Thoracic aorta (tissue), 2 donors: ENCODE results near the gene MED7. TPM values are rescaled to one million over a fixed set of nuclear protein-coding genes. Genes with fewer than 3 reads are reported as not detected.

ENCODE experiments used
- ATAC-seq: fragments of 150-250 bp; one replicate; pipeline ENCODE4 v1.8.0; 2017; ENCODE audit warnings: low read depth; ENCODE audit not compliant: insufficient number of reproducible peaks, low FRiP score
- DNase-seq: peaks from one replicate; pipeline ENCODE4 v3.0.0-alpha.2; 2020; ENCODE audit warnings: low spot score
- H3K27ac ChIP-seq, 2 donors: fragments of 200-600 bp; sonication (generic); 1 replicate in 1 of 2; 2 replicates in 1 of 2; pipeline ENCODE4 v1.5.1; 2016; ENCODE audit warnings: mild to moderate bottlenecking in 2 of 2, moderate library complexity in 2 of 2
- H3K27me3 ChIP-seq: fragments of 200-600 bp; sonication (generic); replicated peaks from 2 replicates; pipeline ENCODE4 v1.6.0; 2016; ENCODE audit warnings: mild to moderate bottlenecking; ENCODE audit not compliant: insufficient read depth
- H3K36me3 ChIP-seq: fragments of 200-600 bp; sonication (generic); one replicate; pipeline ENCODE4 v1.5.1; 2016
- H3K4me1 ChIP-seq, 2 donors: fragments of 200-600 bp; sonication (generic); 1 replicate in 1 of 2; 2 replicates in 1 of 2; pipeline versions ENCODE4 v1.5.1 to v1.6.0; 2016; ENCODE audit warnings: low read depth in 2 of 2, mild to moderate bottlenecking in 1 of 2; ENCODE audit not compliant: control insufficient read depth in 1 of 2
- H3K4me3 ChIP-seq: fragments of 200-600 bp; sonication (generic); 2 replicates; pipeline ENCODE4 v1.5.1; 2016; ENCODE audit warnings: mild to moderate bottlenecking
- H3K9me3 ChIP-seq: fragments of 200-600 bp; sonication (generic); 2 replicates; pipeline ENCODE4 v1.5.1; 2016
- total RNA-seq, 2 donors: library from RNA; depleted of rRNA; stranded (reverse); fragments of >200 nt; gene quantifications; one replicate each; pipeline versions ENCODE4 v1.1.0 to v1.2.3, GENCODE V29; 2016
- TF ChIP-seq, protein P1 (sequence below): fragments of 200-600 bp; sonication (generic); IDR thresholded peaks from one replicate; pipeline ENCODE4 v1.5.1; 2019; ENCODE audit warnings: antibody characterized with exemption

Gene MED7
- total RNA-seq, 2 donors from 2014 or later = 5.1 to 8.1 TPM

DNA sequence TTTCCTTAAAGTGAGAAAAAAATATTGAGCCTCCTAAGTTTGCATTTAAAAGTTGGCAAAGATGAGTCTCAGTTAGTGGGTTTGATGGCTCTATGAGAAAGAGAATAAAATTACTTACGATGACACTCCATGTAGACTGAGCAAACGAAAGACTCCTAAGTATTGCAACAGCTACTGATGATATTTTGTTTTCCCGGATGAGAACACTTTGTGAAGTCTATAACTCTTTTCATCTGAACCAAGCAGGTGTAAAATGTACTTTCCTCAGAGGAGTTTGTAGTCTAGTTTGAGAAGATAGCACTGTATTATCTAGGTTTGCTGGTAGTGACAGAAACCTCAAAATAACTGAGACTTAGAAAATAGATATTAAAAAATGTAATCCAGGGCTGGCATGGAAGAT, 36.3 kb upstream of the MED7 start:
- Histone ChIP-seq H3K4me3 (no peak overlapping the region), H3K36me3 (no peaks in the 10 kb centered on the region), H3K27ac (no peak overlapping the region), H3K9me3 (no peaks in the 10 kb centered on the region), H3K27me3 (no peaks in the 10 kb centered on the region), H3K4me1 (no peaks in the 10 kb centered on the region)
- DNase-seq (no peak), ATAC-seq (no peak)
- TF ChIP-seq, protein P1, sequence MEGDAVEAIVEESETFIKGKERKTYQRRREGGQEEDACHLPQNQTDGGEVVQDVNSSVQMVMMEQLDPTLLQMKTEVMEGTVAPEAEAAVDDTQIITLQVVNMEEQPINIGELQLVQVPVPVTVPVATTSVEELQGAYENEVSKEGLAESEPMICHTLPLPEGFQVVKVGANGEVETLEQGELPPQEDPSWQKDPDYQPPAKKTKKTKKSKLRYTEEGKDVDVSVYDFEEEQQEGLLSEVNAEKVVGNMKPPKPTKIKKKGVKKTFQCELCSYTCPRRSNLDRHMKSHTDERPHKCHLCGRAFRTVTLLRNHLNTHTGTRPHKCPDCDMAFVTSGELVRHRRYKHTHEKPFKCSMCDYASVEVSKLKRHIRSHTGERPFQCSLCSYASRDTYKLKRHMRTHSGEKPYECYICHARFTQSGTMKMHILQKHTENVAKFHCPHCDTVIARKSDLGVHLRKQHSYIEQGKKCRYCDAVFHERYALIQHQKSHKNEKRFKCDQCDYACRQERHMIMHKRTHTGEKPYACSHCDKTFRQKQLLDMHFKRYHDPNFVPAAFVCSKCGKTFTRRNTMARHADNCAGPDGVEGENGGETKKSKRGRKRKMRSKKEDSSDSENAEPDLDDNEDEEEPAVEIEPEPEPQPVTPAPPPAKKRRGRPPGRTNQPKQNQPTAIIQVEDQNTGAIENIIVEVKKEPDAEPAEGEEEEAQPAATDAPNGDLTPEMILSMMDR = no peak

DNA sequence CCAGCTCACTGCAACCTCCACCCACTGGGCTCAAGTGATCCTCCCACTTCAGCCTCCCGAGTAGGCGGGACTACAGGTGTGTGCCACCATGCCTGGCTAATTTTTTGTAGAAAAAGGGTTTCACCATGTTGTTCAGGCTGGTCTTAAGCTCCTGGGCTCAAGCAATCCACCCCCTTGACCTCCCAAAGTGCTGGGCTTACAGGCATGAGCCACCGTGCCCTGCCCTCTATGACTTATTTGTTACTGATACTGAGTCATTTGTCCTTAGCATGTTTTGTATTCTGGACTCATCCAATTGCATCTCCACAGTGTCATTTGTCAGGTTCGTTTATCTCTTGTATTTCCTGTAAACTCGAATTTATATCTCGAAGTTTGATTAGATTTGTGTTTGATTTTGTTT, 35.3 kb upstream of the MED7 start:
- no peaks in the 10 kb centered on the region for H3K4me1 ChIP-seq
- no peaks in the 10 kb centered on the region for H3K36me3 ChIP-seq
- TF ChIP-seq, protein P1 = no peak
- H3K4me3 ChIP-seq = no peak overlapping the region
- no peak for ATAC-seq
- no peaks in the 10 kb centered on the region for H3K27me3 ChIP-seq
- H3K27ac ChIP-seq = no peak overlapping the region
- no peaks in the 10 kb centered on the region for H3K9me3 ChIP-seq
- no peak for DNase-seq

DNA sequence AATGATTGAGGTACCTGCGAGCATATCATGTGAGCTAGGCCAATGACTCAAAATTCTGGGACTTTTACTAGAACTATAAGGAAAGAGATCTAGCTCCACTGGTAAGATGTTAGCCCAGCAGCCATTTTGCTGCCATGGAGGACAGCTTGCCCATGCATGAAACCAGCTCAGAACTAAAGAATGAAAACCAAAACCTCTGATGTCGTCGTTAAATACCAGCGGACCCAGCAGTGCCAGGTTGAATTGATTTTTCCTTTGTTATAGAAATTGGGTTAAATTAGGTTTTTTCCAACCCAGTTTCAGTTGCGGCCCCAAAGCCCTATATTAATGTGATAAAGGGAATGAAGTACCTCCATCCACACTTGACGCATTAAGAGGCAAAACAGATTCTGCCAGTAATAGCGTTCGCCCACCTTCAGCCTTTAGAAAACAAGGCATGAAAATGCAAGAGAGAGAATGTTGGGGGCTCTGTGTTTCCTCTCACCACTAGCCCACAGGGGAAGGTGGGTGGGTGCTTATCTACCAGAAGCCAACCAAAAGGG, 32.5 kb upstream of the MED7 start:
- TF ChIP-seq, protein P1 = no peak
- Histone ChIP-seq H3K27me3 (no peaks in the 10 kb centered on the region), H3K4me3 (no peak overlapping the region), H3K27ac (no peak overlapping the region), H3K9me3 (no peaks in the 10 kb centered on the region), H3K36me3 (no peaks in the 10 kb centered on the region), H3K4me1 (no peaks in the 10 kb centered on the region)
- DNase-seq (no peak), ATAC-seq (no peak)

DNA sequence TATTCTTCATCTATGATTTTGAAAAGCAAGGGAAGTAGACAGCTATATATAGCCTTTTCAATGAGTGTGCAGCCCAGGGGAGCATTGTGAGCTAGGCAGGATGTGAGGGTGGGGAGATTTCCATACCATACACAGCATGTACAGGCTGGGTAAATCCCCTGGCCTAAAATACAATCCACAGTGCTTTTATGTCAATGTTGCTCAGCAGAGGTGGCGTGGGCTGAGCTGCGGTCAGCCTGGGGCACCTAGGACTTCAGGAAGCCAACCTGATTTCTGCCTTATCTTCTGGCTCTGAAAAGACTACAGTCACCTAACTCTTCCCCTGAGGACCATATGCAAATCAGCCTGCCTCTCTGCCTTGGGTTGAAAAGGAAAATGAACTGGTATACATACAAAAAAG, 29.7 kb upstream of the MED7 start:
- no peaks in the 10 kb centered on the region for H3K27me3 ChIP-seq
- H3K9me3 ChIP-seq = no peaks in the 10 kb centered on the region
- no peak overlapping the region for H3K4me3 ChIP-seq
- TF ChIP-seq, protein P1 = no peak
- H3K4me1 ChIP-seq = no peaks in the 10 kb centered on the region
- ATAC-seq (no peak), DNase-seq (no peak)
- no peak overlapping the region for H3K27ac ChIP-seq
- no peaks in the 10 kb centered on the region for H3K36me3 ChIP-seq

DNA sequence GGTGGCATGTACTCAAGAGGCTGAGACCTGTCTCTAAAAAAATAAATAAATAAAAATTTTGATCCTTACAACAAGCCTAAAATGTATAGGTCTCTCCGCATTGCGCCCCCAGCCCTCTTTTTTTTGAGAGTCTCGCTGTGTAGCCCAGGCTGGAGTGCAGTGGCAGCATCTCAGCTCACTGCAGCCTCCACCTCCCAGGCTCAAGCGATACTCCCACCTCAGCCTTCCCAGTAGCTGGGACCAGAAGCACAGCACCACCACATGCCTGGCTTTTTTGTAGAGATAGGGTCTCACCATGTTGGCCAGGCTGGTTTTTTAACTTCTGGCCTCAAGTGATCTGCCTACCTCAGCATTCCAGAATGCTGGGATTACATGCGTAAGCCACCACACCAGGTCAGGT, 25.6 kb upstream of the MED7 start:
- no peak overlapping the region for H3K4me3 ChIP-seq
- no peaks in the 10 kb centered on the region for H3K9me3 ChIP-seq
- TF ChIP-seq, protein P1 = no peak
- H3K27me3 ChIP-seq = no peaks in the 10 kb centered on the region
- no peak for ATAC-seq
- H3K36me3 ChIP-seq = no peaks in the 10 kb centered on the region
- no peak overlapping the region for H3K27ac ChIP-seq
- H3K4me1 ChIP-seq = no peaks in the 10 kb centered on the region
- DNase-seq = no peak
